Measurements from ENCODE around the gene OR51B5.

DNA sequence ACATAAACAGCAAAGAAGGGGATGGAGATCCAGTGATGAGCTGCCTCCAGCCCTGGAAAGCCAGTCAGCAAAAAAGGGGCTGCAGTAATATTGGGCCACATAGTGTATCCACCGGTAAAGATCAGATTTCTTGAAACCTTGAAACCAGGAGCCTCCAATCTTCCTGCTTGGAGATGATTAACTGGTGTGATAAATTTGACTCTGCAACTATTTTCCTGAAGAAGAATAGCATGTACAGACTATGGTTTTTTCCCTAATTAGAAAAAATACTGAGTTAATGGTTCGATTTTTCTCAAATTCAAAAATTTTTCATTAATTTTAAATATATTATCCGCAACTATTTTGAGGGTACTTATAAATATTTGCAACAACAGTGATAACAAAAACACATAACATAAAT is 19.1 kb downstream of the OR51B5 start, which contains the start of gene OR51B2:
- TF ChIP-seq, protein P1, sequence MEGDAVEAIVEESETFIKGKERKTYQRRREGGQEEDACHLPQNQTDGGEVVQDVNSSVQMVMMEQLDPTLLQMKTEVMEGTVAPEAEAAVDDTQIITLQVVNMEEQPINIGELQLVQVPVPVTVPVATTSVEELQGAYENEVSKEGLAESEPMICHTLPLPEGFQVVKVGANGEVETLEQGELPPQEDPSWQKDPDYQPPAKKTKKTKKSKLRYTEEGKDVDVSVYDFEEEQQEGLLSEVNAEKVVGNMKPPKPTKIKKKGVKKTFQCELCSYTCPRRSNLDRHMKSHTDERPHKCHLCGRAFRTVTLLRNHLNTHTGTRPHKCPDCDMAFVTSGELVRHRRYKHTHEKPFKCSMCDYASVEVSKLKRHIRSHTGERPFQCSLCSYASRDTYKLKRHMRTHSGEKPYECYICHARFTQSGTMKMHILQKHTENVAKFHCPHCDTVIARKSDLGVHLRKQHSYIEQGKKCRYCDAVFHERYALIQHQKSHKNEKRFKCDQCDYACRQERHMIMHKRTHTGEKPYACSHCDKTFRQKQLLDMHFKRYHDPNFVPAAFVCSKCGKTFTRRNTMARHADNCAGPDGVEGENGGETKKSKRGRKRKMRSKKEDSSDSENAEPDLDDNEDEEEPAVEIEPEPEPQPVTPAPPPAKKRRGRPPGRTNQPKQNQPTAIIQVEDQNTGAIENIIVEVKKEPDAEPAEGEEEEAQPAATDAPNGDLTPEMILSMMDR (conservative IDR thresholded peaks at IDR 0.05 in 1 of 2, IDR thresholded peaks at IDR 0.05 in 1 of 2; ENCODE audit: extremely low read depth in 1 of 2, insufficient read depth in 1 of 2, low read depth in 1 of 2, low read length in 2 of 2), result no peak
- TF ChIP-seq EZH2 (IDR thresholded peaks at IDR 0.05; ENCODE audit: borderline replicate concordance, low read length), result no peak

Data from mammary epithelial cell (primary cell).